IMR-90 (cell line): ENCODE data around the gene PPP1R14D. TPM values are rescaled to one million over a fixed set of nuclear protein-coding genes. Genes with fewer than 3 reads are reported as not detected.

ENCODE experiments used
- ATAC-seq: fragments of 200-7000 bp; cut with Tn5 transposase; 2 replicates; pipeline ENCODE4 v1.9.1; 2020; ENCODE audit warnings: low read depth, mild to moderate bottlenecking, moderate library complexity
- BruUV-seq: library from RNA; stranded (reverse); fragments of 400-500 nt; replicated peaks from 2 replicates; lab custom pipeline; 2021; lab: Mats Ljungman, UMichigan
- CTCF ChIA-PET: fragments of 300-600 bp; formaldehyde crosslinking; extraction: SDS; loops from one replicate; lab custom pipeline; 2021; ENCODE audit warnings: antibody characterized with exemption; lab: Yijun Ruan, JAX
- POLR2A ChIA-PET: fragments of 300-600 bp; sonication (Branson Sonifier 250); formaldehyde crosslinking; loops from one replicate; lab custom pipeline; 2022; ENCODE audit warnings: antibody characterized with exemption; ENCODE audit not compliant: unreplicated experiment; lab: Charles Lee
- DNase-seq: peaks from one replicate; pipeline ENCODE4 v3.0.0; 2013
- H2AFZ ChIP-seq: replicated peaks from 2 replicates; pipeline ENCODE3; 2013; ENCODE audit warnings: low read length, mild to moderate bottlenecking; ENCODE audit not compliant: poor library complexity
- H2AK5ac ChIP-seq: 2 replicates; pipeline ENCODE4 v1.6.1; 2013; ENCODE audit warnings: low read depth, low read length, inconsistent platforms
- H2AK9ac ChIP-seq: replicated peaks from 2 replicates; pipeline ENCODE3; 2013; ENCODE audit warnings: mild to moderate bottlenecking, low read depth, low read length, moderate library complexity; ENCODE audit not compliant: poor library complexity
- H2BK120ac ChIP-seq: 2 replicates; pipeline ENCODE4 v1.6.1; 2013; ENCODE audit warnings: low read depth, low read length, inconsistent platforms
- H2BK15ac ChIP-seq: 3 replicates; pipeline ENCODE4 v1.6.1; 2013; ENCODE audit warnings: low read depth, low read length, inconsistent platforms
- H2BK20ac ChIP-seq: 2 replicates; pipeline ENCODE4 v1.6.1; 2013; ENCODE audit warnings: low read depth, mild to moderate bottlenecking, inconsistent platforms, low read length, moderate library complexity
- H2BK5ac ChIP-seq: 2 replicates; pipeline ENCODE4 v1.6.1; 2013; ENCODE audit warnings: mild to moderate bottlenecking, low read depth, low read length, inconsistent platforms; ENCODE audit not compliant: poor library complexity, severe bottlenecking
- H3K14ac ChIP-seq: replicated peaks from 2 replicates; pipeline ENCODE4 v1.6.1; 2013; ENCODE audit warnings: low read depth, low read length, inconsistent platforms
- H3K18ac ChIP-seq: 2 replicates; pipeline ENCODE4 v1.6.1; 2013; ENCODE audit warnings: low read depth, low read length, control low read depth
- H3K23ac ChIP-seq: 2 replicates; pipeline ENCODE4 v1.6.1; 2013; ENCODE audit warnings: low read depth, low read length, inconsistent platforms
- H3K27ac ChIP-seq: 2 replicates; pipeline ENCODE4 v1.5.1; 2013; ENCODE audit warnings: mild to moderate bottlenecking, control low read depth, low read length; ENCODE audit not compliant: insufficient read depth
- H3K27me3 ChIP-seq: 2 replicates; pipeline ENCODE4 v1.6.1; 2013; ENCODE audit warnings: low read length; ENCODE audit not compliant: control insufficient read depth, insufficient read depth
- H3K36me3 ChIP-seq: 2 replicates; pipeline ENCODE4 v1.6.1; 2013; ENCODE audit warnings: low read length, mixed read lengths; ENCODE audit not compliant: control insufficient read depth, insufficient read depth
- H3K4ac ChIP-seq: 2 replicates; pipeline ENCODE4 v1.6.1; 2013; ENCODE audit warnings: low read depth, low read length, inconsistent platforms
- H3K4me1 ChIP-seq: 2 replicates; pipeline ENCODE4 v1.6.1; 2013; ENCODE audit warnings: low read length, mixed read lengths; ENCODE audit not compliant: control insufficient read depth, insufficient read depth
- H3K4me2 ChIP-seq: 2 replicates; pipeline ENCODE4 v1.6.1; 2013; ENCODE audit warnings: low read depth, mild to moderate bottlenecking, control low read depth, low read length, moderate library complexity
- H3K4me3 ChIP-seq: 2 replicates; pipeline ENCODE4 v1.5.1; 2013; ENCODE audit warnings: low read depth, mild to moderate bottlenecking, control low read depth, low read length, moderate library complexity; ENCODE audit not compliant: insufficient read depth
- H3K56ac ChIP-seq: 2 replicates; pipeline ENCODE4 v1.6.1; 2013; ENCODE audit warnings: low read length, inconsistent platforms; ENCODE audit not compliant: insufficient read depth; ENCODE audit errors: extremely low read depth
- H3K79me1 ChIP-seq, 2 experiments: 2 replicates each; pipeline ENCODE4 v1.6.1; 2013; ENCODE audit warnings: low read length in 2 of 2, inconsistent platforms in 1 of 2, low read depth in 1 of 2
- H3K9ac ChIP-seq: 2 replicates; pipeline ENCODE4 v1.6.1; 2013; ENCODE audit warnings: low read depth, low read length, control low read depth
- H3K9me1 ChIP-seq: 2 replicates; pipeline ENCODE4 v1.6.1; 2013; ENCODE audit warnings: low read length, inconsistent platforms; ENCODE audit not compliant: insufficient read depth
- H3K9me3 ChIP-seq: 2 replicates; pipeline ENCODE4 v1.6.1; 2013; ENCODE audit warnings: low read length; ENCODE audit not compliant: control insufficient read depth, insufficient read depth
- H4K20me1 ChIP-seq: 2 replicates; pipeline ENCODE4 v1.6.1; 2013; ENCODE audit warnings: low read length, inconsistent platforms; ENCODE audit not compliant: insufficient read depth
- H4K5ac ChIP-seq: 2 replicates; pipeline ENCODE4 v1.6.1; 2013; ENCODE audit warnings: mild to moderate bottlenecking, low read depth, low read length, control low read depth
- H4K8ac ChIP-seq, 2 experiments: 2 replicates each; pipeline ENCODE4 v1.6.1; 2013; ENCODE audit warnings: low read depth in 2 of 2, low read length in 2 of 2, control low read depth in 1 of 2, inconsistent platforms in 1 of 2
- H4K91ac ChIP-seq: 2 replicates; pipeline ENCODE4 v1.6.1; 2013; ENCODE audit warnings: low read depth, low read length, inconsistent platforms; ENCODE audit not compliant: insufficient read depth
- BHLHE40 ChIP-seq: fragments of 150-350 bp; IDR thresholded peaks from 2 replicates; pipeline ENCODE4 v1.6.1; 2016; ENCODE audit warnings: mild to moderate bottlenecking, low read depth, low read length
- CEBPB ChIP-seq: IDR thresholded peaks from 2 replicates; pipeline ENCODE4 v1.6.1; 2012; ENCODE audit warnings: low read depth, low read length, improper control_type of control experiment
- CHD1 ChIP-seq: IDR thresholded peaks from 2 replicates; pipeline ENCODE4 v1.6.1; 2012; ENCODE audit warnings: low read depth, low read length, improper control_type of control experiment
- ELK1 ChIP-seq: fragments of 150-350 bp; IDR thresholded peaks from 2 replicates; pipeline ENCODE4 v1.6.1; 2016; ENCODE audit warnings: low read depth, mild to moderate bottlenecking, low read length, moderate library complexity, borderline replicate concordance
- FOS ChIP-seq: fragments of 150-350 bp; IDR thresholded peaks from 2 replicates; pipeline ENCODE4 v1.6.1; 2016; ENCODE audit warnings: low read depth, low read length
- MAFK ChIP-seq: IDR thresholded peaks from 2 replicates; pipeline ENCODE4 v1.6.1; 2012; ENCODE audit warnings: low read depth, low read length, improper control_type of control experiment
- MAZ ChIP-seq: IDR thresholded peaks from 2 replicates; pipeline ENCODE4 v1.6.1; 2012; ENCODE audit warnings: low read depth, mild to moderate bottlenecking, low read length, improper control_type of control experiment, moderate library complexity, borderline replicate concordance
- MXI1 ChIP-seq: IDR thresholded peaks from 2 replicates; pipeline ENCODE4 v1.6.1; 2012; ENCODE audit warnings: low read depth, mild to moderate bottlenecking, low read length, moderate library complexity, borderline replicate concordance
- NFE2L2 ChIP-seq: fragments of 150-350 bp; IDR thresholded peaks from 2 replicates; pipeline ENCODE4 v1.6.1; 2016; ENCODE audit warnings: low read depth, mild to moderate bottlenecking, low read length
- POLR2A ChIP-seq: IDR thresholded peaks from 2 replicates; pipeline ENCODE4 v1.6.1; 2012; ENCODE audit warnings: mild to moderate bottlenecking, low read depth, low read length
- RAD21 ChIP-seq: IDR thresholded peaks from 2 replicates; pipeline ENCODE4 v1.6.1; 2012; ENCODE audit warnings: low read length, improper control_type of control experiment
- RCOR1 ChIP-seq: IDR thresholded peaks from 2 replicates; pipeline ENCODE4 v1.6.1; 2012; ENCODE audit warnings: mild to moderate bottlenecking, low read length, improper control_type of control experiment; ENCODE audit not compliant: insufficient replicate concordance
- RFX5 ChIP-seq: IDR thresholded peaks from 2 replicates; pipeline ENCODE4 v1.8.0; 2012; ENCODE audit warnings: low read depth, mild to moderate bottlenecking, low read length, moderate library complexity
- SMC3 ChIP-seq: fragments of 150-350 bp; IDR thresholded peaks from 2 replicates; pipeline ENCODE4 v1.6.1; 2016; ENCODE audit warnings: low read depth, mild to moderate bottlenecking, antibody characterized with exemption, low read length, moderate library complexity
- WGBS, 2 experiments: methylation state at CpG; one replicate each; pipeline versions ENCODE4 v1.1.5 to v1.1.7; 2013; ENCODE audit warnings: missing lambda C conversion rate in 2 of 2; ENCODE audit not compliant: insufficient read length in 1 of 2; ENCODE audit errors: extremely low coverage in 2 of 2; 5-methylcytosine and 5-hydroxymethylcytosine counted together
- dilution Hi-C: fragments of 300-500 bp; cut with HindIII; formaldehyde crosslinking; loops from one replicate; pipeline ENCODE4 v1.14.3; 2018; ENCODE audit warnings: low sequenced_read_pairs; ENCODE audit not compliant: unreplicated experiment
- in situ Hi-C: fragments of 300-500 bp; cut with MboI; formaldehyde crosslinking; loops from 3 replicates; pipeline ENCODE4 v1.14.3; 2019; ENCODE audit warnings: low sequenced_read_pairs, inconsistent platforms, mixed read lengths
- intact Hi-C: fragments of 100-400 bp; cut with micrococcal nuclease; formaldehyde crosslinking; loops from 2 replicates; pipeline ENCODE4 v1.10.0; 2022
- polyA plus RNA-seq, 3 experiments: library from polyadenylated mRNA; depleted of rRNA; stranded (reverse); fragments of >200 nt; gene quantifications; 2 replicates each; pipeline ENCODE4 v1.2.3, GENCODE V29; 2012; ENCODE audit warnings: low replicate concordance in 1 of 3
- total RNA-seq: library from RNA; depleted of rRNA; stranded (reverse); fragments of >200 nt; gene quantifications from 2 replicates; pipeline ENCODE4 v1.2.3, GENCODE V29; 2012
- TF ChIP-seq, protein P1 (sequence below): fragments of 150-350 bp; IDR thresholded peaks from 2 replicates; pipeline ENCODE4 v1.6.1; 2017; ENCODE audit warnings: mild to moderate bottlenecking, antibody characterized with exemption, low read length, low read depth
- TF ChIP-seq, protein P2 (sequence below): conservative IDR thresholded peaks from 2 replicates; pipeline ENCODE4 v1.5.1; 2012; ENCODE audit warnings: mild to moderate bottlenecking, low read depth, low read length, improper control_type of control experiment

Gene PPP1R14D
- total and polyA plus RNA-seq, 2 of the 4 experiments (the other 2 are of a cell fraction) = not detected

GRCh38 chr15:40836020-40836419, 7.5 kb upstream of the PPP1R14D start:
- Histone ChIP-seq H3K27me3 (no peaks in the 10 kb centered on the region), H2BK5ac (no peak overlapping the region), H3K9ac (no peak overlapping the region), H2BK20ac (no peak overlapping the region), H3K4me1 (peaks cover 3% of the 10 kb centered on the region), H3K79me1 (no peaks in the 10 kb centered on the region), H4K5ac (no peak overlapping the region), H3K23ac (no peak overlapping the region), H4K20me1 (no peaks in the 10 kb centered on the region), H3K56ac (no peak overlapping the region), H3K4ac (no peak overlapping the region), H4K8ac (no peak overlapping the region), H2BK15ac (no peak overlapping the region), H2AK9ac (no peak overlapping the region), H3K9me3 (no peaks in the 10 kb centered on the region), H3K14ac (no peak overlapping the region), H3K9me1 (no peaks in the 10 kb centered on the region), H3K27ac (no peak overlapping the region), H3K36me3 (no peaks in the 10 kb centered on the region), H2AK5ac (peak overlapping the region; percentile 4; the same call in 1 of the 2 replicates), H3K4me3 (no peak overlapping the region), H2BK120ac (no peak overlapping the region), H3K18ac (no peak overlapping the region), H4K91ac (no peak overlapping the region), H2AFZ (no peak overlapping the region), H3K4me2 (no peak overlapping the region)
- in situ Hi-C loops = no loop called here
- no TSS peak for BruUV-seq
- ChIA-PET POLR2A (no interaction called here), CTCF (no interaction called here)
- intact Hi-C loops = no loop called here
- no peak for ATAC-seq
- no peak for DNase-seq
- no peak for TF ChIP-seq CEBPB
- no peak for TF ChIP-seq RCOR1
- TF ChIP-seq FOS = no peak
- TF ChIP-seq RFX5 = no peak
- no peak for TF ChIP-seq SMC3
- no peak for TF ChIP-seq NFE2L2
- no peak for TF ChIP-seq MXI1
- no peak for TF ChIP-seq RAD21
- TF ChIP-seq MAFK = no peak
- no peak for TF ChIP-seq BHLHE40
- TF ChIP-seq ELK1 = no peak
- no peak for TF ChIP-seq POLR2A
- TF ChIP-seq MAZ = no peak
- TF ChIP-seq, protein P1, sequence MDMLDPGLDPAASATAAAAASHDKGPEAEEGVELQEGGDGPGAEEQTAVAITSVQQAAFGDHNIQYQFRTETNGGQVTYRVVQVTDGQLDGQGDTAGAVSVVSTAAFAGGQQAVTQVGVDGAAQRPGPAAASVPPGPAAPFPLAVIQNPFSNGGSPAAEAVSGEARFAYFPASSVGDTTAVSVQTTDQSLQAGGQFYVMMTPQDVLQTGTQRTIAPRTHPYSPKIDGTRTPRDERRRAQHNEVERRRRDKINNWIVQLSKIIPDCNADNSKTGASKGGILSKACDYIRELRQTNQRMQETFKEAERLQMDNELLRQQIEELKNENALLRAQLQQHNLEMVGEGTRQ = no peak
- TF ChIP-seq CHD1 = no peak
- TF ChIP-seq, protein P2, sequence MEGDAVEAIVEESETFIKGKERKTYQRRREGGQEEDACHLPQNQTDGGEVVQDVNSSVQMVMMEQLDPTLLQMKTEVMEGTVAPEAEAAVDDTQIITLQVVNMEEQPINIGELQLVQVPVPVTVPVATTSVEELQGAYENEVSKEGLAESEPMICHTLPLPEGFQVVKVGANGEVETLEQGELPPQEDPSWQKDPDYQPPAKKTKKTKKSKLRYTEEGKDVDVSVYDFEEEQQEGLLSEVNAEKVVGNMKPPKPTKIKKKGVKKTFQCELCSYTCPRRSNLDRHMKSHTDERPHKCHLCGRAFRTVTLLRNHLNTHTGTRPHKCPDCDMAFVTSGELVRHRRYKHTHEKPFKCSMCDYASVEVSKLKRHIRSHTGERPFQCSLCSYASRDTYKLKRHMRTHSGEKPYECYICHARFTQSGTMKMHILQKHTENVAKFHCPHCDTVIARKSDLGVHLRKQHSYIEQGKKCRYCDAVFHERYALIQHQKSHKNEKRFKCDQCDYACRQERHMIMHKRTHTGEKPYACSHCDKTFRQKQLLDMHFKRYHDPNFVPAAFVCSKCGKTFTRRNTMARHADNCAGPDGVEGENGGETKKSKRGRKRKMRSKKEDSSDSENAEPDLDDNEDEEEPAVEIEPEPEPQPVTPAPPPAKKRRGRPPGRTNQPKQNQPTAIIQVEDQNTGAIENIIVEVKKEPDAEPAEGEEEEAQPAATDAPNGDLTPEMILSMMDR = no peak
- no CpG with 5 or more reads among the region's 1 CpG for WGBS, 2 experiments
- dilution Hi-C loops = no loop called here
